Fibroblast of gingiva (primary cell): Measurements from ENCODE around the gene POLR3GL.
"Not testable (repeated sequence)": the region's sequence is repeated elsewhere in the genome, so short reads cannot be mapped to it uniquely, and the experiment has no call there.

Source experiments
- DNase-seq: peaks from one replicate; pipeline ENCODE4 v3.0.0-alpha.2; 2011; ENCODE audit warnings: low read depth

The POLR3GL gene, protein sequence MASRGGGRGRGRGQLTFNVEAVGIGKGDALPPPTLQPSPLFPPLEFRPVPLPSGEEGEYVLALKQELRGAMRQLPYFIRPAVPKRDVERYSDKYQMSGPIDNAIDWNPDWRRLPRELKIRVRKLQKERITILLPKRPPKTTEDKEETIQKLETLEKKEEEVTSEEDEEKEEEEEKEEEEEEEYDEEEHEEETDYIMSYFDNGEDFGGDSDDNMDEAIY

DNA sequence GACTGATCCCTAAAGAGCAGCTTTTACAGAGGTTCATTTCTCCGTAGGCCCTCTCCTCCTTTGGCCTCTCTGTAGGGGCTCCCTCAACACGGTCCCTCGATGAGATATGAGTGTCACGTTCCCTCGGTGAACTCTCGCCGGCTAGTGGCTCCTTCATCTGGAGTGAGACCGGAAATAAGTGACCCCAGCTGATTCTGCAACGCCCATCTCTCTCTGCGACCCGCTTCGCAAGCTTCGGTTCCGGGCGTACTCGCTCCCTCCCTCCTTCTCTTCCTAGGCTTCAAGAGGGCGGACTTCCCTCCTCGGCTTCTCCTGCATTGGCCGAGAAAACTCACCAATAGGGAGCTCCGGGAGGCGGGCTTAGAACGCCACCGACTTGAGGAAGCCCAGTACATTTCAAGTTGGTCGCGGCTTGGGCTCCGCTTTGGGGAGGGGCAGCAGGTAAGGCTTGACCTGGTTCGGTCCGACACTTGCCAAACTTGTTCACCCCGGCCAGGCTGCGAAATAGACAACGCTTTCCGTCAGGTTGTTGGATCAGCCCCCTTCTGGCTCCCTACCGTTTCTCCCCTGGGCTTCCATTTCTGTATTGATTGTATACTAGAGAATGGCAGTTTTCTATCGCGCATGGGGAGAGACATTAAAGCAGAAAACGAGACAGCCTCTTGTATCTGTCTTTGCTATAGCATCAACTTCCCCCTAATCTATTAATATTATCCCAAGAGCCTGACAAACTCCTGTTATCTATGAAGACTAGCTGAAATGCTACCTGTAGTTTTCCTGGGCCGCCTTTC, at the start of gene POLR3GL, which contains the start of gene ANKRD34A:
Gene POLR3GL, plus strand, starts transcription at position 363 of the 791 bp plus-strand sequence. CDS start 10,176 bp downstream, outside the sequence.
Gene ANKRD34A, minus strand, starts transcription at position 248 of the 791 bp plus-strand sequence. CDS start 2,816 bp downstream, outside the sequence.
- DNase-seq = peak; percentile 91

GRCh38 chr1:145916745-145917144, 47.7 kb upstream of the POLR3GL start:
- DNase-seq = no peak

- DNase-seq = no peak
Measured at GRCh38 chr1:145917595-145917994, 46.9 kb upstream of the POLR3GL start.

DNA sequence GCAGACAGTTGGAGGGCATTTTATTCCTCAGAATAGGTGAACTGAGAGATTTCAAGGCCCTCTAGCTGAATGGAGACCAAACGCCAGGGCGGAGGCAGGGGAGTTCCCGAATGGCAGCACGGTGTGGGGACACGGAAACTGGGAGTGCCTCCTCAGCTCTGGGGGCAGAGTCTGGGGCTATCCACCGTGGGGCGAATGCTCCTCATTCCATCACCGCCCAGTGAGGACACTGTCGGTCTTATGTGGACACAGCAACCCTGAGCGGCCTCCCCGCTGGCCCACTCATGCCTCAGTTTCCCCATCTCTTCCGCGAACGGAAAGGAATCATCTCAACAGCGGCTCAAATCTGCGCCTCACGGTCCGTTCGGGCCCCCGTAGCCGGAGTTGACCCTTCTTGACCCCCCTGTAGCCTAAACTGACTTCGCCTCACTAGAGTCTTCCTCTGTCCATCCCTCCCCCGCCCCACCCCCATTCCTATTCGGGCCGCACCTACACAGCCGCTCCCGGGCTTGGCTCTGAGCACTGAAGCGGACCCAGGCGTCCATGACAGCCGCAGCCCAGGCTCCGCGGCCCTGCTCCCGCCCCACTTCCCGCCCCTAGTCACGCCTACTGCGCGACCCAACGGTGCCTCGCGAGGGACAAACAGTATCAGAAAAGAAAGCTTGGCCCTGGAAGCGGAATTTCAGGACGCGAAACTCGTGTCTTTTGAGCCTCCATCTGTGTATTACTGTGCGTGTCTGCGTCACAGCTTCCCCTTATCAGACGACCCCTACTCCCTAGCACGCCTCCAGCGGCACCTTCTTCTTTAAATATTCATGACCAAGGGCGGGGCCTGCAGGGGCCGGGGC, 46.1 kb upstream of the POLR3GL start, which contains the start of gene PEX11B:
Gene PEX11B, minus strand, starts transcription at position 574 of the 848 bp plus-strand sequence. Its CDS starts 29 bp downstream, at position 545.
- peak; percentile 85 for DNase-seq

DNA sequence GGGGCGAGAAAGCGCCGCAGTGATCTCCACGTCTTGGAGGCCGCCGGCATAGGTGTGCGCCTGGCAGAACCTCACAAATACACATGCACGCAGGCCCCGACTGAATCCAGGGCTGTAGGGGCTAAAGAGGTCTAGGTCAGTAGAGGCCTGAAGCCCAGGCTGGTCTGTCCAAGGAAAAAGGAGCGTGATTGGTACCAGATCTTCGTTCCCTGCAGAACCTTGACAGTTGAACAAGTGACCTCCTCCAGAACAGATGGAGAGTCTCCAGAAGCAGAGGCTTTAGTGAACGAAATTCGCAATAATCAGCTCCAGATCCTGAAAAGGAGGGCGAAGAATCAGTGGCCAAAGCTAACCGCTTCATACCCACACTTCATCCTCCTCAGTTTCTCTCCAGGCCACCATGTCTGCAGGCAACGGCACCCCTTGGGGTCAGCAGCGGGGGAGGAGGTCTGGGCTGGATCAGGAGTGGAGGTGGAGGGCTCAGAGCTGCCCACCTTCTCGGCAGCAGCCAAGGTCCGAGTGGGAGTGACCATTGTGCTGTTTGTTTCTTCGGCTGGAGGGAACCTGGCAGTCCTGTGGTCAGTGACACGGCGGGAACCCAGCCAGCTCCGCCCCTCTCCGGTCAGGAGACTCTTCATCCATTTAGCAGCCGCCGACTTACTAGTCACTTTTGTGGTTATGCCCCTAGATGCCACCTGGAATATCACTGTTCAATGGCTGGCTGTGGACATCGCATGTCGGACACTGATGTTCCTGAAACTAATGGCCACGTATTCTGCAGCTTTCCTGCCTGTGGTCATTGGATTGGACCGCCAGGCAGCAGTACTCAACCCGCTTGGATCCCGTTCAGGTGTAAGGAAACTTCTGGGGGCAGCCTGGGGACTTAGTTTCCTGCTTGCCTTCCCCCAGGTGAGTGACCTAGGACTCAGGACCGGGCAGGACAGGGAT, 45.2 kb upstream of the POLR3GL start:
- peak; percentile 42 for DNase-seq

- DNase-seq = not testable (repeated sequence)
Measured at GRCh38 chr1:145920297-145920696, 44.2 kb upstream of the POLR3GL start.

GRCh38 chr1:145922266-145922665, 42.2 kb upstream of the POLR3GL start:
- DNase-seq = peak; percentile 67

GRCh38 chr1:145926686-145927062, 37.8 kb upstream of the POLR3GL start:
- no peak for DNase-seq

DNA sequence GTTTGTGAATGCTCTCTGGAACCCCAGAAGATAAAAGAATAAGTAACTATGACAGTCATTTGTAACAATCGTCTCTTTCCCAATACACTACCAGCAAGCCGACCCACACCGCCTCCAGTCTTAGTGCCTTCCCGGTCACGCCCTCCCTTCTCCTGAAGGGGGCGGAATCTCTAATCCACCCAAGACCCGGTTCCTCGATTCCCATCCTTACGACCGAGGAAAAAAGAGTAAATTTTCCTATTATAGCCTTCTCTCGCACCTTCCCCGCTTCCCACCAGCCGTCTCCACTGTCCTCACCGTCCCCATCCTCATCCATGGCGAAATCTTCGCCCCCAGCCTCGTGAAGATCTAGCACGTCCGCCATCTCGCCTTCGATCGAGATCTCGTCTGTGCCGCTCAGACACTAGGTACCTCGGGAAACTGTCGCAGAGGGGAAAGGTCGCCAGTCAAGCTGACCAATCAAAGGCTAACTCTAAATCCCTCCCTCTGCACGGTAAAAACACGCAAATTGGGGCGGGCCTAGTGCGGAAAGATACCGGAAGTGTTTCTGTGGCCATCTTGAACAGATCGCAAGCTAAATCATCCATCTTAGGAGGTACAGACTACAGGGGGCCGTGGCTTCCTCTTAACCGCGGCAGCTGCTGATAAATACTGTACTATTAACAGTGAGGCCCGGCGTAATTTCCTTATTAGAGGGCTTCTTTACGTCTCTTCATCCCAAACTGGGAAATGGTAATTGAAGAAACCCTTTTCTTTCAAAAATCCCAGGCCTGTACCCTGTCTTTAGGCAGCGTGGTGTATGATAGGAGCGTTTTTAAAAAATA, 37.2 kb upstream of the POLR3GL start, which contains the start of gene RBM8A:
Gene RBM8A, minus strand, starts transcription at position 422 of the 824 bp plus-strand sequence. Its CDS starts 58 bp downstream, at position 364.
- DNase-seq = peak; percentile 98

DNA sequence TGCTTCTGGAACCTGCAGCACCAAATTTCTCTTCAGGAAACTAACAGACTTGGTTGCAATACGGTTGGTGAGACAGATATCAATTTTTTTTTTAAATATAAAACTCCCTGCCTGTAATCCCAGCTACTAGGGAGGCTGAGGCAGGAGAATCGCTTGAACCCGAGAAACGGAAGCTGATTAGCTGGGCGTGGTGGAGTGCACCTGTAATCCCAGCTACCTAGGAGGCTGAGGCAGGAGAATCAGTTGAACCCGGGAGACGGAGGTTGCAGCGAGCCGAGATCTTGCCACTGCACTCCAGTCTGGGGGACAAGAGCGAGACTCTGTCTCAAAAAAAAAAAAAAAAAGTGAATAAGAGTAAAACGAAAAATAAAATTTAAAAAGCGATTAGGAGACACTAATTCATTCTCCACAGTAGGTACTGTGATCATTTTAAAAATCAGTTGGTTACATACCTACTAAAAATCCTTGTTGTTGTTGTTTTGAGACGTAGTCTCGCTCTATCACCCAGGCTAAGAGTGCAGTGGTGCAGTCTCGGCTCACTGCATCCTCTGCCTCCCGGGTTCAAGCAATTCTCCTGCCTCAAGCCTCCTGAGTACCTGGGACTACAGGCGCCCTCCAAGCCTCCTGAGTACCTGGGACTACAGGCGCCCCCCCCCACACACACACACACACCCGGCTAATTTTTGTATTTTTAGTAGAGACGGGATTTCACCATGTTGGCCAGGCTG, 36.4 kb upstream of the POLR3GL start:
- DNase-seq = no peak

DNA sequence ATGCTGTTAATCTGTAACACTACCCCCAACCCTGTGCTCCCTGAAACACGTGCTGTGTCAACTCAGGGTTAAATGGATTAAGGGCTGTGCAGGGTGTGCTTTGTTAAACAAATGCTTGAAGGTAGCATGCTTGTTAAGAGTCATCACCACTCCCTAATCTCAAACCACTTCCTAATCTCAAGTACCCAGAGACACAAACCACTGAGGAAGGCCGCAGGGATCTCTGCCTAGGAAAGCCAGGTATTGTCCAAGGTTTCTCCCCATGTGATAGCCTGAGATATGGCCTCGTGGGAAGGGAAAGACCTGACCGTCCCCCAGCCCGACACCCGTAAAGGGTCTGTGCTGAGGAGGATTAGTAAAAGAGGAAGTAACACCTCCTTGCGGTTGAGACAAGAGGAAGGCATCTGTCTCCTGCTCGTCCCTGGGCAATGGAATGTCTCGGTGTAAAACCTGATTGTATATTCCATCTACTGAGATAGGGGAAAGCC, 31.9 kb upstream of the POLR3GL start:
- DNase-seq = not testable (repeated sequence)

DNA sequence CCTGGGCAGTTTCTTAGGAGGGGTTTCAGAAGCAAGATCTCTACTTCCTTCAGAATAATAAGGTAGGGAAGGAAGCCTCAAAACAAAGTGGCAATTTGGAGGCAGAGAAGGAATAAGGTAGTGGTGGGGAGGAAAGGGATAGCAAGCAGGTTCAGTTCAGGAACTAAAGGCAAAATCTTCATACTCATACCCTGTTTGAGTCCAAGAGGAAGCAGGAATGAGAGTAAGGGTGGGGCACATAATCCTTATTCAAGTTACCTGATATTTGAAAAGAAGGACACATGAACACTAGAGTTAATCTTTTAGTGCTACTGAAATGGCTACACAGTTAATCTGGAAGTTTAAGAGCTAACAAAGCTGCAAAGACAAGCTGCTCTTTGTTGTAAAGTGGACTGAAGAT, 28.8 kb upstream of the POLR3GL start:
- no peak for DNase-seq

DNA sequence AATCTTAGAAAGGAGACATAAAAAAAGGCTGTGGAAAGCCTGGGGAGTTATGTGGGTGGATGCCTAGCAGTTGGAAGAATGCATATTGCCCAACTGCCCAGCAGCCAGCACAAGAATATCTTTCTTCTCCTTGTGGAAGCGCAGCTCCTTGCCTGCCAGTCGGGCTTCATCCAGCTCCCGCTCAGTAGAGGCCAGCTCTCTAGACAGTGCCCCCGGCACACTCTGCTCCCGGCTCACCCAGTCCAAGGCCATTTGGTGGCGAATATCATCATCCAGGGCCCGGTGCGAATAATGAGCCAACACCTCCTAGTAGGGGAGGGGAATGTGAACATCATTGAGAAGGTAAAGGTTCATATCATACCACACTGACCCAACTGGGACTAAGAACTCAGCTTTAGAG, 28.2 kb upstream of the POLR3GL start:
- DNase-seq = no peak

- DNase-seq = no peak
Measured at GRCh38 chr1:145937436-145937835, 27.1 kb upstream of the POLR3GL start.

GRCh38 chr1:145942405-145942804, 22.1 kb upstream of the POLR3GL start:
- DNase-seq = no peak

DNA sequence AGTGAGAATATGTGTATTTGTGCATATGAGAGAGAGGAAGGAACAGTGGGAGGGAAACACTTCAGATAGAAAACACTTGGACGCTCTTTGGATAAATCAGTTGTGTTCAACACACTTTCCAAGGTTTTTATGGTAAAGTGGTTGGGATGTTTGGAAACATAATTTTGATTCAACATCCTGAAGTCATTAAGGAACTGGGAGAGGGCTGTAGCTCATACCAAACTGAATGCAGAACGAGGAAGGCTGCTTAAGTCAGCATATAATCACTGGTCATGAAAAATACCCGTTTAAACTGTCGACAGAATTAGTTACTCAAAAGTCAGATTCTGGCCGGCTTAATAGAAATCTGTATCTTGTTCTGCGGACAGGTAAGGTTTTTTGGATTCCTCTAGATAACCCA, 21.6 kb upstream of the POLR3GL start:
- DNase-seq = peak; percentile 60

- DNase-seq = no peak
Measured at GRCh38 chr1:145944532-145944931, 20.0 kb upstream of the POLR3GL start.

GRCh38 chr1:145946477-145946986, 18.0 kb upstream of the POLR3GL start:
- DNase-seq = no peak

GRCh38 chr1:145947551-145947950, 16.9 kb upstream of the POLR3GL start:
- DNase-seq = no peak
